ENCODE measurements around the gene ATP2B2.

The ATP2B2 gene

GRCh38 chr3:10469441-10470119 lies 35.8 kb downstream of the ATP2B2 start:
- no peak for DNase-seq (ENCODE audit: low read depth)

- DNase-seq (ENCODE audit: low read depth): no peak
Measured at GRCh38 chr3:10468613-10469354, 36.6 kb downstream of the ATP2B2 start.

GRCh38 chr3:10467904-10468612 lies 37.3 kb downstream of the ATP2B2 start:
- DNase-seq (ENCODE audit: low read depth): no peak

- no peak for DNase-seq (ENCODE audit: low read depth)
Measured at GRCh38 chr3:10467204-10467603, 38.2 kb downstream of the ATP2B2 start.

GRCh38 chr3:10466186-10466585 lies 39.2 kb downstream of the ATP2B2 start:
- no peak for DNase-seq (ENCODE audit: low read depth)

GRCh38 chr3:10465161-10465560 lies 40.2 kb downstream of the ATP2B2 start:
- no peak for DNase-seq (ENCODE audit: low read depth)

GRCh38 chr3:10463533-10464434 lies 41.6 kb downstream of the ATP2B2 start:
- no peak for DNase-seq (ENCODE audit: low read depth)

GRCh38 chr3:10462641-10463532 lies 42.5 kb downstream of the ATP2B2 start:
- no peak for DNase-seq (ENCODE audit: low read depth)

GRCh38 chr3:10460951-10461545 lies 44.3 kb downstream of the ATP2B2 start:
- DNase-seq (ENCODE audit: low read depth): no peak

GRCh38 chr3:10459954-10460754 lies 45.2 kb downstream of the ATP2B2 start:
- peak; percentile 24 for DNase-seq (ENCODE audit: low read depth)

GRCh38 chr3:10457560-10457959 lies 47.8 kb downstream of the ATP2B2 start:
- no peak for DNase-seq (ENCODE audit: low read depth)

GRCh38 chr3:10456981-10457380 lies 48.4 kb downstream of the ATP2B2 start:
- no peak for DNase-seq (ENCODE audit: low read depth)

- DNase-seq (ENCODE audit: low read depth): no peak
Measured at GRCh38 chr3:10455545-10455914, 49.9 kb downstream of the ATP2B2 start.

- no peak for DNase-seq (ENCODE audit: low read depth)
Measured at GRCh38 chr3:10454907-10455544, 50.4 kb downstream of the ATP2B2 start.

GRCh38 chr3:10453431-10454163 lies 51.8 kb downstream of the ATP2B2 start:
- DNase-seq (ENCODE audit: low read depth): no peak

- DNase-seq (ENCODE audit: low read depth): no peak
Measured at GRCh38 chr3:10450494-10451440, 54.6 kb downstream of the ATP2B2 start.

- no peak for DNase-seq (ENCODE audit: low read depth)
Measured at GRCh38 chr3:10449436-10449835, 56.0 kb downstream of the ATP2B2 start.

Measured in stromal cell of bone marrow (primary cell).